Fibroblast of skin of back (primary cell): ENCODE results near the gene DENND4A. TPM values are rescaled to one million over a fixed set of nuclear protein-coding genes. Genes with fewer than 3 reads are reported as not detected.

Source experiments
- DNase-seq: peaks from one replicate; pipeline ENCODE4 v3.0.0-alpha.2; 2013
- polyA plus RNA-seq, 2 experiments: library from polyadenylated mRNA; unstranded; fragments of 120-200 nt; gene quantifications; one replicate each; pipeline ENCODE4 v1.2.1, GENCODE V29; 2013; ENCODE audit not compliant: insufficient read length in 2 of 2

Gene DENND4A
- 5.5 TPM for polyA plus RNA-seq (2013, experiment 1 of 2; ENCODE audit: insufficient read length)
- polyA plus RNA-seq (2013, experiment 2 of 2; ENCODE audit: insufficient read length): 7.4 TPM

DNA sequence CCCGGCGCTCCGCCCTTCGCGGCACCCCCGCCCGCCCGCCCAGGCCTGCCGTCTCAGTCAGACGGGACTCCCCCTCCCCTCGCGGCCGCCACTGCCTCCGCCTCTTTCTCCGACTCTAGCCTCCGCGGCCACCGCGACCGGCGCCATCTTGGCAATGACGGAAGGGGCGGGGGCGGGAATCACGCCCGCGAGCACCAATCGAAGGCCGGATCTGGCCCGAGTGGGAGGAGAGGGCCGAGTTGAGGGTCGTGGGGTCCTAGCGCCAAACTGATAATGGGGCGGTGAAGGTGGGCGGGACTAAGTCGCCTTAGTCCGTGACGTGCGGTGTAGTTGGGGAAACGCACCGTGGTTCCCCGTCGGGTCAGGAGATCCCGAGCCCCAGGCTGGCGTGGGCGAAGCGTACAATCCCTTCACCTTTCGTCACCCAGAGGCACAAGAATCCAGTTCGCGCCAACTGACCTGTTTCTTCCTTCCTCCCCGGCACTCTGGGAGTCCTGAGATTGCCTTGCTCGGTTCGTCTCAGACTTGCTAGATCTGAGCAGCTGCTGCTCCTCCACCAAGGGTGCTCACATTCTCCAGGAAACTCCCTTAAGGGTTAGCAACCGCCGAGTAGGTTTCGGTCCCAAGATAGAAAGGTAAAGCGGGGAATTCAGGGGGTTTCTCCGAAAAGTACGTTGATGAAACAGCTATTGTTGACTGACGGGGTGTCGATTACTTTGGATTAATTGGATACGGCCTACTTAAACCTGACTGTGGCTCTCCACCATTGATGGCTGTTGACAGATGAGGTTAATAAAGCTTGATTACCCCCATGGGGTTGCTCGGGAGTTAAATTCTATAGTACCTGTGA, at the start of gene DENND4A:
TSS of gene DENND4A (minus strand) at position 156 of the 850 bp plus-strand sequence. CDS start 35,843 bp downstream, outside the sequence.
- DNase-seq: peak; percentile 97

DNA sequence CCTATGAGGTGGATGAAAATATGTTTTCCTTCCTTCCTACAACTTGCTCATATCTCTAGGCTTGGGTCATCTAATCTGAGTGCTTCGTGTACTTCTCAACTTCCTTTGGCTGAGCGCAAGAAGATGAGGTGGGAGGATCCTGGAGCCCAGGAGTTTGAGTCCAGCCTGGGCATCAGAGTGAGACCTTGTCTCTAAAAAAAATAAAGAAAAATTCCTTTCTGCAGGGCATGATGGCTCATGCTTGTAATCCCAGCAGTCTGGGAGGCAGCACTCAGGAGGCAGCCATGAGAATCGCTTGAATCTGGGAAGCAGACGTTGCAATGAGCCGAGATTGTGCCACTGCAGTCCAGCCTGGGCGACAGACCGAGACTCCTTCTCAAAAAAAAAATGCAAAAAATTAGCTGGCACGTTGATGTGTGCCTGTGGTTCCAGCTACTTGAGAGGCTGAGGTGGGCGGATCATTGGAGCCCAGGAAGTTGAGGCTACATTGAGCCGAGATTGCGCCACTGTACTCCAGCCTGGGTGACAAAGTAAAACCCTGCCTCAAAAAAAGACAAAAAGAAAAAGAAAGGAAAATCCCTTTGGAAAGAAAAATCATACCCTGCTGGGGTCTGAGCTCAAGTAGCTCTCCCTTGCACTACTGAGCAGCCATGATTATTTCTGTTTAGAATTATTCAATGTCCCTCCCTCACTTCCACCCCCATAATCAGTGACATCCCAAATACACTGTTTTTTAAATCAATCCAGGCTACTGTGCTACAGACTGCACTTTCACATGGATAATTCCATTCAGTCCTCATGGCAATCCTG, 49.2 kb upstream of the DENND4A start:
- peak; percentile 39 for DNase-seq

DNA sequence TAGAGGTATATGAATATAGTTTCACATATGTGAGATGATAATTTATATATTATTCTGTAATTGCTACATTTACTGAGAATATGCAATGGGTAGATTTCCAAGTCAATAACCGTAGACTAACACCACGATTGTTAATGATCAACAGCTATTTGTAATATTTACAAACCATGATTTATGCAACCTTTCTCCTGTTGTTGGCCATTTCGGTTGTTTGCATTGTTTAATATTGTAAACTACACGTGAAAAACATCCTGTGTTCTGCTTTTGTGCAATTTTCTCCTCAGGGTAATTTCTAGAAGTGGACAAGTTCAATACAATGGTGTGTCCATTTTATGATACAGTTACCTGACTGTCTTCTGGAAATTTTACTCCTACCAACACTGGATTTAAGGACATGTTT, 47.9 kb upstream of the DENND4A start:
- DNase-seq: no peak

DNA sequence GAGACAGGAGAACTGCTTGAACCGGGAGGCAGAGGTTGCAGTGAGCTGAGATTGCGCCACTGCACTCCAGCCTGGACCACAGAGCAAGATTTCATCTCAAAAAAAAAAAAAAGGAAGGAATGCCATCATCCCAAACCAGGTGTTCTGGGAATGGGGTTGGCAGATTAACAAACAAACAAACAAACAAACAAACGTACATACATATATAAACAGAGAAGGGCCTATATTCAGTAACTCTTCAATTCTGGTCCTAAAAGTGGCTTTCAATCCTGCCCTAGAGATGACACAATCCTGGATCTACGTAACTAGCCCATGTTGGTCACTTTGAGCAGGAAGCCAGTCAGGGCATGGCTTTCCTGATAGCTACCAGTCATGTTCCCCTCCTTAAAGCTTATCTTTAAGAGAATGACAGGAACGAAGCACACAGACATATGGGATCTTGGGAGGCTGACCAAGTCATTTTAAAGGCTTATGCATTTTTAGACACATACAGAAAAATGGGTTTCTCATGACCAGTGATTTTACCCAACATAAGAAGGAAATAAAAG, 47.3 kb upstream of the DENND4A start:
- no peak for DNase-seq

DNA sequence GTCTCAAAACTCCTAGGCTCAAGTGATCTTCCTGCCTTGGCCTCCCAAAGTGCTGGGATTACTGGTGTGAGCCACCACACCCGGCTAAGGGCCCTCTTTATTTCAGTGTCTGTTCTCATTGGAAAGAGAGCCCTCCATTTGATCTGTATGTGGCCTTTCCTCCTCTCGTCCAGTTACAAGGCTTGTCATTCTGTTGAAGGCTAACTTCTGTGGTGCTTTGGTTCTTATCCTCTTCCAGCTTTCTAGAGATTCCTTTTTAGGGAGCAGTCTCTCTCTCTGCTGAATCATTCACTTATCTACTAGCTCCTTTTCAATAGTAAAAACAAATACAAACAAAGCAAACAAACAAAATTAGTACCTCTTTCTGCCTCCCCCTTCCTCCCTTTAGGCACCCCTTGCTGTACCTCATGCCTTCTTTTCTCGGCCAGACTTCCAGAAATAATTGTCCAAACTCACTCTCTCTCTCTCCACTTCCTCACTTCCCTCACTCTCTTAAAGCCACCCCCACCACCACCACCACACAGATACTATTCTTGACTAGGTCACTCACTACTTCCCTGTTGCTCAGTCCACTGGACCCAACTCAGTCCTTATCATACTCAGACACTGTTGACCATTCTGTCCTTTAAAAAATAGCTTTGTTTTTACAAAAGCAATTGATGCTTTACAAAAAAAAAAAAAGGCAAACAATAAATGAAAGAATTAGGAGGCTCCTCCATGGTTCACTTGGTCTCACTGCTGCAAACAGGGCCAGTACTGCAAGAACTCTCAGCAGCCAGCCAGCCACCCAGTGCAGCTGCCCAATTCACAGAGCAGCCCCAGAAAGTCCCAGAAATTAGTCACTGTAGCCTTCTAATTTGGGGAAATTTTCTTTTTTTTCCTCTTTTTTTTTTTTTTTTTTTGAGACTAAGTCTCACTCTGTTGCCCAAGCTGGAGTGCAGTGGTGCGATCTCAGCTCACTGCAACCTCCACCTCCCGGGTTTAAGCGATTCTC, 45.5 kb upstream of the DENND4A start:
- no peak for DNase-seq

DNA sequence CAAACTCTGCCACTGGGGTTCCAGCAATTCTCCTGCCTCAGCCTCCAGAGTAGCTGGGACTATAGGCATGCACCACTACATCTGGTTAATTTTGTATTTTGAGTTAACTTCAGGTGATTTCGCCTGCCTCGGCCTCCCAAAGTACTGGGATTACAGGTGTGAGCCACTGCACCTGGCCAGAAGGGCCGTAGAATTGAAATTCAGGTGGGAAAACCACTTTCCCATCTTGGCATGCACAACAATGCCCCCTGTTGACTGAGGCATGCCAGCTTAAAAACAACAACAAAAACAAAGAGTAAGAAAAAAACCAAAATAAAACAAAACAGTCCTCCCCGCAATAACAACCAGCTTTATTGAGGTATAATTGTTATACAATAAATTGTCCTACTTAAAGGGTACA, 44.6 kb upstream of the DENND4A start:
- no peak for DNase-seq

DNA sequence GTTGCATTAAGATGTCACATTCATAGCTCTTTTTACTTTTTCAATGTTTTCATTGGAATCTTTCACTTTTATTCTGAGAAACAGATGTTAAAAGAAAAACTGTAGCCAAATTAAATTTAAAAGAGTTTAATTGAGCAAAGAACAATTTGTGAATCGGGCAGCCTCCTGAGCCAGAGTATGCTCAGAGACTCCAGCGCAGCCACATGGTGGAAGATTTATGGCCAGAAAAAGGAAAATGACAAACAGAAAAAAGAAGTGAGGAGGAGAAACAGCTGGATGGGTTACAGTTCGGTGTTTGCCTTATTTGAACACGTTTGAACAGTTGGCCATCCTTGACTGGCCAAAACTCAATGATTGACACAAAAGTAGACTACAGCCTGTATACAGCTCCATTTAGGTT, 43.4 kb upstream of the DENND4A start:
- no peak for DNase-seq

DNA sequence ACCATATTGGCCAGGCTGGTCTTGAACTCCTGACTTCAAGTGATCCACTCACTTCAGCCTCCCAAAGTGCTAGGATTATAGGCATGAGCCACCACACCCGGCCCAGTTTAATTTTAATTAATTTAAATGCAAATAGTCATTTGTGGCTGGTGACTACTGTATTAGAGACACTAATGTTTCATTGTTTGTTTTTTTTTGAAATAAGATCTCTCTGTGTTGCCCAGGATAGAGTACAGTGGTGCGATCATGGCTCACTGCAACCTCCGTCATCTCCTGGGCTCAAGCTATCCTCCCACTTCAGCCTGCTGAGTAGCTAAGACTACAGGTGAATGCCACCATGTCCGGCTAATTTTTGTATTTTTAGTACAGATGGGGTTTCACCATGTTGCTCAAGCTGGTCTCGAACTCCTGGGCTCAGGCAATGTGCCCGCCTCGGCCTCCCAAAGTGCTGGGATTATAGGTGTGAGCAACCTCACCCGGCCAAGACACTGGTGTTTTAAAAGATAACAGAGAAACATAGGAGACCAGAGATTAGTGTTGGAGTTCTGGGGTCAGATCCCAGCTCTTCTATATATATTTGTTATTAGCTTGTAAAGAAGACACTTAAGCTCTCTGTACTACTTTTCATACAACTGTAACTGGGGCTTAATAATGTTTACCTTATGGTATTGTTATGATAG, 42.6 kb upstream of the DENND4A start:
- DNase-seq: no peak

DNA sequence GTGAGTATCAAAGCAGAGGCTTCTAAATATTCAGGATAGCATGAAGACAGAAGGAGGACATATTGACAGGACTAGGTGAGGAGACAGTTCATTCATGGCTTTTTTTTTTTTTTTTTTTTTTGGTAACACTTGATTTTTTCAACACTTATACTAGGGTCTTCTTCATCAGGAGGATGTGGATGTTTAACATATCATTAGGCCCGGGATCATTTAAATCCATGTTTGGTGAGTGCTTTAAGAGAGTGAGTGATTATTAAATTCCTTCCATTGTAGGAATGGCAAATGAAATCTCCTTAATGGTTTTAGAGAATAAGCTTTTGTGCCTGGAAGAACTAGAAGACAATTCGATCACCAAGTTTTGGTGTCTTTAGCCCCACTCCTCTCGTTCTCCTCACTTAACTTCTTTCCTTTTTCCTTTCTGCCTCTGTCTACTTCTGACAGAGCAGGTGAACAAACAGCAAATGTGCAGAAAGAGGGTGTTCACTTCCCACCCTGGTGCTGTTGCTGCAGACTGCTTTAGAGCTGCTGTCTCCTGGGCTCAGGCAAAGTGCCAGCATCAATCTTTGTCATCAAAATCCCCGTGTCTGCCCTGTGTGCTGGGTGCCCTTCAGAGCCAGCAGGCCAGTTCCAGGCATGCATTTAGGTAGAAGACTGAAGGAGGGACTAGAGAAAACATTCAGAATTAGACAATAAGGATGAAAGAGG, 41.6 kb upstream of the DENND4A start:
- DNase-seq: no peak

DNA sequence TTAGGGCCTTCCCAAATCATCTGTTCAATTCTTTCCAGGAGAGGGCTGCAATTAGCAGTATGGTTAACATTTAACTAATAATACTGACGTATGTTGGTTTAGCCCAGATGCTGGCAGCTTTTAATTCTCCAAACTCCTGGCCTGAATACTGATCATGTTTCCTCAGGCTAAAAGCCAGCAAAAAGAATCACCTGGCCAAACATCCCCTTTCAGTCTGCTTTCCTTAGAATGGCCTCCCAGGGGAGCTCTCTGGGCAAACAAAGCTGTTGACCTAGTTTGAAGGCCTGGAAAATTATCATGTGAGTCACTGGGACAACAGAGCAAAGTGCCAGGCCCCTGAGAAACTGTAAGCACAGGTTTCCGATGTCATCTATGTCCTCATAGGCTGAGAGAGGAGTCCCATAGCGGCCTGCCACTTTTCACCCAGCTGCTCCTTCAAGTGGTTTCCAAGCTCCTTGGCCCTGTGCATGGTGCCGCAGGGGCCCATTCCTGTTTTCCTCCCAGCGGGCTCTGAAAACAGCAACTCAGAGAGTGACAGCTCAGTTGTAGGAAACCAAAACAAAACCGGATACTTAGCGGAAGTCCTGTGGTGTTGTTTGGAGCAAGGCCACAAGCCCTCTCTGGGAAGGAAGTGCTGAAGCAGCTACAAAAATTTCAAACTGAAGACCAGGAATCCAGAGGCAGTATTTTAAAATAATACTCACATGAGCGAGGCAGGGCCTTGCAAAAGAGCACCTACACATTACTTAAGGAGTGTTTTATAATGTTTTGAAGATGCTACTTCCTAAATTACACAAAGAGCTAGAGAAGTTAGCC, 40.7 kb upstream of the DENND4A start:
- DNase-seq: peak; percentile 96

DNA sequence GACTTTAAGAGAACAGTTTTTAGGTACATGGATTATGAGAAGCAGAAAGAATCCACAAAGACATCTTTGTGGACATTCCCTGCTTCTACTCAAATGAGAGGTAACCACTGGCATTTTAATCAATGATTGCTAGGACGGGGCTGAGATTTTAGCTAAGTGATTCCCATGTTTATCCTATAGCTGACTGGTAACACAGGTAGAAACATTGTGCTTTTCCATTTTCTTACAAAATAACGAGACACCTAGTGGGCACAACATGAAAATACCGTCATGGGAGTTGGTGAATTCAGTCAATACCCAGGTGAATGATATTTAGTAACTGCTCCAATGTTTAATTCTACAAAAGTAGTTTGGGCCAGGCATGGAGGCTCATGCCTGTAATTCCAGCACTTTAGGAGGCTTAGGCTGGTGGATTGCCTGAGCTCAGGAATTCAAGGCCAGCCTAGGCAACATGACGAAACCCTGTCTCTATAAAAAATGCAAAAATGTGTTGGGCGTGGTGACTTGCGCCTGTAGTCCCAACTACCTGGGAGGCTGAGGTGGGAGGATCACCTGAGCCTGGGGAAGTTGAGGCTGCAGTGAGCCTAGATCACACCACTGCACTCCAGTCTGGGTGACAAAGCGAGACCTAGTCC, 37.2 kb upstream of the DENND4A start:
- no peak for DNase-seq

DNA sequence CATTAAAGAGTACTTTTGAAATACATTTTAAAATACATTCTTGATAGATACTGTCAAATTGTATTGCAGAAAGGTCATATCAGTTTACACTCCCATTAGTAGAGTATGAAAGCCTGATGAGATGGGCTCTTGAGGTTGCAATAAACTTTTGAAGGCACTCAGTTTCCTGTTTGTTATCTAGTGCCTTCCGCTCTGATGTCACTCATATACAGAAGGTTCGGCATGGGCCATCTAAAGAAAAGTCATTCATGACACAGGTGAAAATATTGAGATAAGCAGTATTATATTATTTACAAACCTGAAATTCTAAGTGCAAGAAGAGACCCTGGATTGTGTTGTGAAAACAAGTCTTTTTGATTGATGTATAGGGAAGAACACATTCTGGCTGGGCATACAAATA, 36.5 kb upstream of the DENND4A start:
- DNase-seq: no peak

DNA sequence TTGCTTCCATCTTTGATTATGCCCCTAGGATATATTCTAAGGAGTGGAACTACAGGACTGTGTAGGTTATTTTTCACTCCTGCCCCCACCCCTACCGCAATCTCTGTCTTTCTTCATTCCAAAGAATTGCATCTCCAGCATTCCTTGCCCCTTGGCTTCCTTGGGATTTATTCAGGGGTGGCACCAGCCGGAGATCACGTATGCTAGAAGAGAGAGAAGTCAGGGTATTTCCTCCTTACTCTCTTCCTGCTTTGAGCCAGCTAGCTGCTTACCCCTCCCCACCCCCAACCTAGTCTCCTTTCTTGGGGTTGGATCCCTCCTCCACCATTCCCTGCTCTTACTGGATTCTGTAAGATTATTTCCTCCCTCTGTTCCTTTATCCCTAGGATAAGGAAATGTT, 35.0 kb upstream of the DENND4A start:
- DNase-seq: no peak

DNA sequence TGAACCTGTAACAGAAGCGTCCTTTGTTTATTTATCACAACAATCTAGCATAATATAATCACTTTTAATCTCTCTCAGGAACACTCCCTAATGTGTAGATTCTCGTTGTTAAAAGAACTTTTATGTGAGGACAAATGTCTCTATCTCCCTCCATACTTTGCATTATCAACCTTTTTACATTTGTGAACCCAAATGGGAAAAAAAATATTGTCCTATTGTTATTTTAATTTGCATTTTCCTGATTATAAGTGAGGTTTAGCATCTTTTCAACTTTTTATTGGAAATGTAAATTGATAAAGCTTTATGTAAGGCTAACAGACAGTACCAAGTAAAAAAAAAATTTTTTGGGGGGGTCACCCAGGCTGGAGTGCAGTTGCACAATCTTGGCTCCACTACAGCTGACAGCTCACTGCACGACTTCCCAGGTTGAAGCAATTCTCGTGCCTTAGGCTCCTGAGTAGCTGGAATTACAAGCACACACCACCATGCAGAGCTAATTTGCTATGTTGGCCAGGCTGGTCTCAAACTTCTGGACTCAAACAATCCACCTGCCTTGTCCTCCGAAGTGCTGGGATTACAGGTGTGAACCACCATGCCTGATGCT, 33.0 kb upstream of the DENND4A start:
- DNase-seq: no peak

DNA sequence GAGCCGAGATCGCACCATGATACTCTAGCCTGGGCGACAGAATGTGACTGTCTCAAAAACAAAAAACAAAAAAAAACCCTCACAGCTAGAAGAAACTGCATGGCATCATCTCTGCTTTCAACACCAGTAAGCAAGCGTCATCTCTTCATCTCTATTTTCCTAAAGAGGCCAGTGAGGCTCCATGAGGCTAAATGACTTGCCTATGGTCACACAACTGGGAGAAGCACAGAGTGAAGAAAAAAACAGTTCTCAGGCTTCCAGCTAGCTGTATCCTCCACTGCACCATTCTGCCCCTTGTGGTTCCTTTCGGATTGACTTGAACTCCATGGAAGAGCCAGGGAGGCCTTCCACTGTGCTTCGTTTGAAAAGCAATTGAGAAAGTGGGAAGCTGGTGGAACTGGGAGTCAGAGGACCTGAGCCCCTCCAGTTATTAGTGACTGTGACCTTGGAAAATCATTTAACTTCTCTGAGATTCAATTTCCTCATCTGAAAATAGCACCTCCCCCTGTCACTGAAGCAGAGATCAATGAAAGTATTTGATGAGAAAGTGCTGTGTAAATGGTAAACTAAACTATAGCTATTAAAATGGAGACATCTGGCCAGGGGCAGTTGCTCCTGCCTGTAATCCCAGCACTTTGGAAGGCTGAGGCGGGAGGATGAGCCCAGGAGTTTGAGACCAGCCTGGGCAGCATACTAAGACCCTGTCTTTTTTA, 32.1 kb upstream of the DENND4A start:
- peak; percentile 59 for DNase-seq

DNA sequence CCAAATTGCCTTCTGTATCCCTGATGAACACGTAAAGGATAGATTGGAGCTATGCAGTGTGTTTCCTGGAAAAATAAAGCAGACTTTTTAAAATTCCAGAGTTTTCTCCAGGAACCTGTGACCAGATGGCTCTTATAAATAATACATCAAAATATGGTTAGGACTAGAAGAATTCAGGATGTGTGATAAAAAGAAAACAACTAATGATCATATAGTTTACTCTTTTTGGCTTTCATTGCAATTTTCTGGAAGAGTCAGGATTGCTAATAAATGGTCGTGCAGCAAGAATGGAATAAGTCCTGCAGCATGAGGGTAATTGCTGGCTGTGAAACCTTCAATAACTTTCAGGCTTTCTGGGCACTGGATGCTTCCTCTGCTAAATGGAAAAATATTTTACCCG, 30.2 kb upstream of the DENND4A start:
- no peak for DNase-seq

DNA sequence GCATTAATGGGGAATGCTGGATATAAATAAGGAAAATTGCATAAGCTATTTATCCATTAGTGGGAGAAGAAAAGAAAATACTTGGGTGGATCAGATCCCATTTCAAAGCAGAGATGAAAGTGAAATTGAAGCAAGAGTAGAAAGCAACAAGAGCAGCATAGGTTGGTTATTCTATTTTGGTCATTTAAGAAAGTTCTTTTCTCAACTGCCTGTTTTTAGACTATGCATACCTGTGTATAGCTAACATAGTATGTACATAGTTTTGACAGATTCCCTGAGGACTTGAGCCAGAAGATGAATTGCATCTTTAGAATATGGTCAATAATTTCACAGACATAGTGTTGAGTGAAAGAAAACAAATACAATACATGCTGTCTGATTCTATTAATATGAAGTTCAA, 29.0 kb upstream of the DENND4A start:
- DNase-seq: no peak

DNA sequence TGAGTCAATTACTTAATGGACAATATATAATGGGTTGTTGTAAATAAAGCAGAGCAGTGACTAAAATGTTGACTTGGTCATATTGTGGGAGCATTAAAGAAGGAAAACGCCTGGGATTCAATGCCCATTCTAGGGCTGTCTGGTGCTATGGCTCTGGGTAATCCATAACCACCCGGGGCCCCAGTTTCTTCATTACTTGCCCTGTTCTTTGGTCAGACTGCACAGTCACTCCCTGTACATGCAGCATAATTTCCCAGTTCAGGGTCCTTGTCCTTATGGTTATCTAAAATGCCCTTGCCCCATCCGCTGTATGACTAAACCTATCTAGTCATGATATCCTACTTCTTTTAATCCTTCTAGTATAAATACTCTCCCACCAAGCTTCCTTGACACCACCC, 27.5 kb upstream of the DENND4A start:
- peak; percentile 25 for DNase-seq
